HEK293 (cell line): Measurements from ENCODE around the gene ALKAL2.

ENCODE experiments used
- KLF7 ChIP-seq: fragments of 450-650 bp; formaldehyde crosslinking; IDR thresholded peaks from 2 replicates; pipeline ENCODE4 v1.5.1; 2016; ENCODE audit warnings: missing biosample characterization, missing genetic modification characterization, borderline replicate concordance
- ZNF585B ChIP-seq: fragments of 450-650 bp; formaldehyde crosslinking; IDR thresholded peaks from 2 replicates; pipeline ENCODE4 v1.5.1; 2016; ENCODE audit warnings: missing biosample characterization, missing genetic modification characterization
- ZNF629 ChIP-seq: fragments of 450-650 bp; formaldehyde crosslinking; IDR thresholded peaks from 2 replicates; pipeline ENCODE4 v1.5.1; 2017; ENCODE audit warnings: missing biosample characterization, missing genetic modification characterization

DNA sequence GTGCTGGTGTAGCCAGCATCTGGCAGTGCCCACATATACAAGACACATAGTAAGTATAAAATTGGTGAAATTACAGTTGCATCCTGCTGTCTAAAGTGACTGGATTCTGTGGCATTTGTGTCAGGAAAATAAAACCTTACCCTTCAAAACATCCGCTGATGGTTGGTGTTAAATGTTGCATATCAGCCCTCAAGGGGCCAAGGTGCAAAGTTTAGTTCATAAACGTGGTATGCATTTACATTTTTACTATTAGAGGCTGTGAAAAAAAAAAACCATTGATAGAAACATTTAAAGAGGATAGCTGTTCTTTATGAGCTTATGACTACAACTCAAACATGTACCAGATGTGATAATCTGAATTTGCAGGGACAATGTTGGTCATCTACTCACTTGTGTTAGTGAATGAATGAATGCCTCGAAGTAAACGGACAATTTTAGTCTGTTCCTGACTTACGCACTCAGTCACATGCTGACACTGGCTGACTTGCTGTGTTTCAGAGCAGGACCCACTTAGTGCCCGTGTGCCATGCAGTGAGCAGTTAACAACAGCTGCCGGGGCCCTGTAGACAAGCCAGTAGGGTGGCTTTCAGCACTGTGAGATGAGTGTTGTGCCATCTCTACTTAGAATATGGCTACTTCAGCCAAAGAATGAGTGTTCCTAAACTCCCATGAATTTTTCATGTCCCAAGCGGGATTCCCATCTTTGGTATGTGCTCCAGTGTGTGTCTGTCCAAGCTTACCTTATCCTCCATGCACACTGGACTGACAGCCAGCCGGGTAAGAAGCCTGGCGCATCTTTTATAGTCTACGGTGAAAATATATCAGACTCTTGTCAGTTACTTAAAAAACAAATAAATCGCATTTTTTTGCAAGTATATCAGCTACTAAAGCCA lies 5.3 kb downstream of the ALKAL2 start:
- TF ChIP-seq KLF7 (tag by site-specific recombination) (no peak), ZNF585B (tag by site-specific recombination) (no peak), ZNF629 (tag by site-specific recombination) (no peak)
